ENCODE results near the gene ADAMTS12.
"Not testable (repeated sequence)": the region's sequence is repeated elsewhere in the genome, so short reads cannot be mapped to it uniquely, and the experiment has no call there.

ADAMTS12 gene

GRCh38 chr5:33515366-33515765, 376.4 kb downstream of the ADAMTS12 start:
- DNase-seq: not testable (repeated sequence)

- no peak for DNase-seq
These were observed 378.2 kb downstream of the ADAMTS12 start for GRCh38 chr5:33513462-33514185.

GRCh38 chr5:33509036-33509435, 382.8 kb downstream of the ADAMTS12 start:
- DNase-seq: no peak

- DNase-seq: peak; percentile 64
These were observed 384.4 kb downstream of the ADAMTS12 start for GRCh38 chr5:33507426-33507825.

GRCh38 chr5:33504570-33504969, 387.2 kb downstream of the ADAMTS12 start:
- DNase-seq: no peak

GRCh38 chr5:33501899-33502298, 389.9 kb downstream of the ADAMTS12 start:
- DNase-seq: no peak

- no peak for DNase-seq
These were observed 390.5 kb downstream of the ADAMTS12 start for GRCh38 chr5:33501260-33501659.

- no peak for DNase-seq
These were observed 397.3 kb downstream of the ADAMTS12 start for GRCh38 chr5:33494466-33494865.

- DNase-seq: no peak
These were observed 399.8 kb downstream of the ADAMTS12 start for GRCh38 chr5:33491941-33492340.

- DNase-seq: no peak
These were observed 401.6 kb downstream of the ADAMTS12 start for GRCh38 chr5:33490071-33490665.

GRCh38 chr5:33489481-33490067, 402.2 kb downstream of the ADAMTS12 start:
- no peak for DNase-seq

- no peak for DNase-seq
These were observed 403.0 kb downstream of the ADAMTS12 start for GRCh38 chr5:33488558-33489355.

- DNase-seq: no peak
These were observed 404.6 kb downstream of the ADAMTS12 start for GRCh38 chr5:33487236-33487635.

GRCh38 chr5:33482335-33482734, 409.5 kb downstream of the ADAMTS12 start:
- no peak for DNase-seq

GRCh38 chr5:33480876-33481275, 410.9 kb downstream of the ADAMTS12 start:
- no peak for DNase-seq

- DNase-seq: peak; percentile 19
These were observed 412.5 kb downstream of the ADAMTS12 start for GRCh38 chr5:33479311-33479710.

- DNase-seq: no peak
These were observed 414.0 kb downstream of the ADAMTS12 start for GRCh38 chr5:33477816-33478215.

GRCh38 chr5:33476992-33477391, 414.8 kb downstream of the ADAMTS12 start:
- DNase-seq: peak; percentile 16

GRCh38 chr5:33475706-33476105, 416.1 kb downstream of the ADAMTS12 start:
- no peak for DNase-seq

GRCh38 chr5:33474931-33475499, 416.8 kb downstream of the ADAMTS12 start:
- no peak for DNase-seq

- no peak for DNase-seq
These were observed 417.8 kb downstream of the ADAMTS12 start for GRCh38 chr5:33474004-33474403.

All from HCEC 1CT (cell line).